NCI-H2107 treated with DMSO at 0.1 percent for 48 hours (cell line): Measurements from ENCODE around the gene RELL1.
"Not testable (repeated sequence)": the region's sequence is repeated elsewhere in the genome, so short reads cannot be mapped to it uniquely, and the experiment has no call there.

Experiments used
- DNase-seq: peaks from one replicate; lab custom pipeline; 2025; ENCODE audit not compliant: unreplicated experiment; lab: John Stamatoyannopoulos, UW

RELL1 gene

GRCh38 chr4:37693450-37694190, 7.4 kb upstream of the RELL1 start:
- DNase-seq: no peak

GRCh38 chr4:37693030-37693429, 6.9 kb upstream of the RELL1 start:
- no peak for DNase-seq

- DNase-seq: no peak
Observed at GRCh38 chr4:37690976-37691375, 4.8 kb upstream of the RELL1 start.

- no peak for DNase-seq
Observed at GRCh38 chr4:37689353-37690095, 3.3 kb upstream of the RELL1 start.

- DNase-seq: no peak
Observed at GRCh38 chr4:37687681-37688080, 1.5 kb upstream of the RELL1 start.

GRCh38 chr4:37687194-37687562, 1.0 kb upstream of the RELL1 start:
- DNase-seq: no peak

GRCh38 chr4:37685823-37686372, 278 bp downstream of the RELL1 start:
- no peak for DNase-seq

- DNase-seq: no peak
Observed at GRCh38 chr4:37685161-37685822, 884 bp downstream of the RELL1 start.

- no peak for DNase-seq
Observed at GRCh38 chr4:37684154-37684553, 2.0 kb downstream of the RELL1 start.

- DNase-seq: no peak
Observed at GRCh38 chr4:37682701-37683401, 3.3 kb downstream of the RELL1 start.

GRCh38 chr4:37680089-37680488, 6.1 kb downstream of the RELL1 start:
- no peak for DNase-seq

GRCh38 chr4:37679301-37679700, 6.9 kb downstream of the RELL1 start:
- DNase-seq: no peak

GRCh38 chr4:37678624-37679023, 7.6 kb downstream of the RELL1 start:
- no peak for DNase-seq

- no peak for DNase-seq
Observed at GRCh38 chr4:37675587-37676290, 10.4 kb downstream of the RELL1 start.

- no peak for DNase-seq
Observed at GRCh38 chr4:37674439-37674838, 11.7 kb downstream of the RELL1 start.

GRCh38 chr4:37673538-37674192, 12.5 kb downstream of the RELL1 start:
- no peak for DNase-seq

- DNase-seq: no peak
Observed at GRCh38 chr4:37671072-37671471, 15.1 kb downstream of the RELL1 start.

GRCh38 chr4:37670249-37670648, 15.9 kb downstream of the RELL1 start:
- DNase-seq: no peak

- not testable (repeated sequence) for DNase-seq
Observed at GRCh38 chr4:37669124-37669523, 17.1 kb downstream of the RELL1 start.
